Vagina (tissue), 2 donors: ENCODE results near the gene FRG2.

Source experiments
- POLR2AphosphoS5 ChIP-seq, 2 donors: sonication (generic); formaldehyde crosslinking; IDR thresholded peaks; one replicate each; pipeline ENCODE4 v1.9.0; 2017; ENCODE audit warnings: antibody characterized with exemption in 2 of 2, mild to moderate bottlenecking in 2 of 2, low read depth in 1 of 2; ENCODE audit not compliant: insufficient read depth in 1 of 2
- TF ChIP-seq, protein P1 (sequence below), 3 experiments: fragments of 450-650 bp in 2 of 3; fragments of 200-600 bp in 1 of 3; sonication (generic) in 1 of 3; IDR thresholded peaks; one replicate each; pipeline ENCODE4 v1.5.1; 2017 to 2019; ENCODE audit warnings: antibody characterized with exemption in 3 of 3, mild to moderate bottlenecking in 2 of 3, moderate library complexity in 2 of 3

- TF ChIP-seq POLR2AphosphoS5 (IDR thresholded peaks at IDR 0.05; ENCODE audit: insufficient read depth in 1 of 2, low read depth in 1 of 2), result no peak
- TF ChIP-seq, protein P1, sequence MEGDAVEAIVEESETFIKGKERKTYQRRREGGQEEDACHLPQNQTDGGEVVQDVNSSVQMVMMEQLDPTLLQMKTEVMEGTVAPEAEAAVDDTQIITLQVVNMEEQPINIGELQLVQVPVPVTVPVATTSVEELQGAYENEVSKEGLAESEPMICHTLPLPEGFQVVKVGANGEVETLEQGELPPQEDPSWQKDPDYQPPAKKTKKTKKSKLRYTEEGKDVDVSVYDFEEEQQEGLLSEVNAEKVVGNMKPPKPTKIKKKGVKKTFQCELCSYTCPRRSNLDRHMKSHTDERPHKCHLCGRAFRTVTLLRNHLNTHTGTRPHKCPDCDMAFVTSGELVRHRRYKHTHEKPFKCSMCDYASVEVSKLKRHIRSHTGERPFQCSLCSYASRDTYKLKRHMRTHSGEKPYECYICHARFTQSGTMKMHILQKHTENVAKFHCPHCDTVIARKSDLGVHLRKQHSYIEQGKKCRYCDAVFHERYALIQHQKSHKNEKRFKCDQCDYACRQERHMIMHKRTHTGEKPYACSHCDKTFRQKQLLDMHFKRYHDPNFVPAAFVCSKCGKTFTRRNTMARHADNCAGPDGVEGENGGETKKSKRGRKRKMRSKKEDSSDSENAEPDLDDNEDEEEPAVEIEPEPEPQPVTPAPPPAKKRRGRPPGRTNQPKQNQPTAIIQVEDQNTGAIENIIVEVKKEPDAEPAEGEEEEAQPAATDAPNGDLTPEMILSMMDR (IDR thresholded peaks at IDR 0.05), result no peak
Observed at GRCh38 chr4:190018201-190018920, 8.7 kb downstream of the FRG2 start.
